Measurements from ENCODE around the gene CACNA1D.

DNA sequence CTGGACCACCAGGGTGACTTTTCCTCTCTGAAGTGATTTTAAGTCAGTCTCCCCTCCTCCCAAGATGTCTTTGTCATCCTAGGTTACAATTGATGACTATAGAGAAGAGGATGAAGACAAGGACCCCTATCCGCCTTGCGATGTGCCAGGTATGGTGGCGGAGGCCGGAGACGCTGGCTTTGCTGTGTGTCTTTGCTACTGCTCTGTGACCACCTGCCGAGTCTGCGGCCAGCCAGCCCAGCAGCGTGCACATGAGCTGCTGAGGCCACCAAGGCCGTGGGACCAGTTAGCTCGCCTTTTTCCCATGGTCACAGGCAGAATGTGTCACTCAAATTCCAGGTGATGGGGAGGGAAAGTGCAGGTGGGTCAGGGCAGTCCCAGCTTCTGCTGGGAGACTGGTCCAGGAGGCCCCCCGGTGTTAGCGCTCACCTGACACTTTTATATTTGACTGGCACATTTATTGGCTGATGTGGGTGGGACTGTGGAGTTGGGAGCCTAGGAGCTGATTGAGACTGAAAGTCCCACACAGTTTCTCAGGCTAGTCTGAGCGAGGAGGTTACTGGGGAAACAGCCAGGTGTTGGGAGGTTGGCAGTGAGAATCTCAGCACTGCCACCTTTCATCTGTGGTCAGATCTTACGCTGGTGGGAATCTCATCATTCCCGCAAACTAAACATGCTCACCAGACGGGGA is 237.7 kb downstream of the CACNA1D start:
- TF ChIP-seq POLR2AphosphoS5 (IDR thresholded peaks at IDR 0.05; ENCODE audit: low read depth, low read length) = no peak
- TF ChIP-seq, protein P1, sequence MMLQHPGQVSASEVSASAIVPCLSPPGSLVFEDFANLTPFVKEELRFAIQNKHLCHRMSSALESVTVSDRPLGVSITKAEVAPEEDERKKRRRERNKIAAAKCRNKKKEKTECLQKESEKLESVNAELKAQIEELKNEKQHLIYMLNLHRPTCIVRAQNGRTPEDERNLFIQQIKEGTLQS (IDR thresholded peaks at IDR 0.05) = no peak
- TF ChIP-seq CEBPB (IDR thresholded peaks at IDR 0.05; ENCODE audit: low read depth) = no peak
- TF ChIP-seq, protein P2, sequence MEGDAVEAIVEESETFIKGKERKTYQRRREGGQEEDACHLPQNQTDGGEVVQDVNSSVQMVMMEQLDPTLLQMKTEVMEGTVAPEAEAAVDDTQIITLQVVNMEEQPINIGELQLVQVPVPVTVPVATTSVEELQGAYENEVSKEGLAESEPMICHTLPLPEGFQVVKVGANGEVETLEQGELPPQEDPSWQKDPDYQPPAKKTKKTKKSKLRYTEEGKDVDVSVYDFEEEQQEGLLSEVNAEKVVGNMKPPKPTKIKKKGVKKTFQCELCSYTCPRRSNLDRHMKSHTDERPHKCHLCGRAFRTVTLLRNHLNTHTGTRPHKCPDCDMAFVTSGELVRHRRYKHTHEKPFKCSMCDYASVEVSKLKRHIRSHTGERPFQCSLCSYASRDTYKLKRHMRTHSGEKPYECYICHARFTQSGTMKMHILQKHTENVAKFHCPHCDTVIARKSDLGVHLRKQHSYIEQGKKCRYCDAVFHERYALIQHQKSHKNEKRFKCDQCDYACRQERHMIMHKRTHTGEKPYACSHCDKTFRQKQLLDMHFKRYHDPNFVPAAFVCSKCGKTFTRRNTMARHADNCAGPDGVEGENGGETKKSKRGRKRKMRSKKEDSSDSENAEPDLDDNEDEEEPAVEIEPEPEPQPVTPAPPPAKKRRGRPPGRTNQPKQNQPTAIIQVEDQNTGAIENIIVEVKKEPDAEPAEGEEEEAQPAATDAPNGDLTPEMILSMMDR (IDR thresholded peaks at IDR 0.05 in 2 of 3, conservative IDR thresholded peaks at IDR 0.05 in 1 of 3; ENCODE audit: borderline replicate concordance in 1 of 3, insufficient read depth in 1 of 3, low read depth in 2 of 3, low read length in 2 of 3) = no peak
- no peak for TF ChIP-seq EZH2 (IDR thresholded peaks at IDR 0.05)
- TF ChIP-seq CBX3 (IDR thresholded peaks at IDR 0.05; ENCODE audit: low read depth) = no peak
- TF ChIP-seq, protein P3, sequence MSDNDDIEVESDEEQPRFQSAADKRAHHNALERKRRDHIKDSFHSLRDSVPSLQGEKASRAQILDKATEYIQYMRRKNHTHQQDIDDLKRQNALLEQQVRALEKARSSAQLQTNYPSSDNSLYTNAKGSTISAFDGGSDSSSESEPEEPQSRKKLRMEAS (IDR thresholded peaks at IDR 0.05) = no peak
- TF ChIP-seq EZH2phosphoT487 (IDR thresholded peaks at IDR 0.05; ENCODE audit: borderline replicate concordance) = no peak
- TF ChIP-seq, protein P4, sequence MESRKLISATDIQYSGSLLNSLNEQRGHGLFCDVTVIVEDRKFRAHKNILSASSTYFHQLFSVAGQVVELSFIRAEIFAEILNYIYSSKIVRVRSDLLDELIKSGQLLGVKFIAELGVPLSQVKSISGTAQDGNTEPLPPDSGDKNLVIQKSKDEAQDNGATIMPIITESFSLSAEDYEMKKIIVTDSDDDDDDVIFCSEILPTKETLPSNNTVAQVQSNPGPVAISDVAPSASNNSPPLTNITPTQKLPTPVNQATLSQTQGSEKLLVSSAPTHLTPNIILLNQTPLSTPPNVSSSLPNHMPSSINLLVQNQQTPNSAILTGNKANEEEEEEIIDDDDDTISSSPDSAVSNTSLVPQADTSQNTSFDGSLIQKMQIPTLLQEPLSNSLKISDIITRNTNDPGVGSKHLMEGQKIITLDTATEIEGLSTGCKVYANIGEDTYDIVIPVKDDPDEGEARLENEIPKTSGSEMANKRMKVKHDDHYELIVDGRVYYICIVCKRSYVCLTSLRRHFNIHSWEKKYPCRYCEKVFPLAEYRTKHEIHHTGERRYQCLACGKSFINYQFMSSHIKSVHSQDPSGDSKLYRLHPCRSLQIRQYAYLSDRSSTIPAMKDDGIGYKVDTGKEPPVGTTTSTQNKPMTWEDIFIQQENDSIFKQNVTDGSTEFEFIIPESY (IDR thresholded peaks at IDR 0.05; ENCODE audit: extremely low read depth, insufficient replicate concordance, low read length) = no peak
- no peak for TF ChIP-seq ZFX (IDR thresholded peaks at IDR 0.05)
- TF ChIP-seq TCF7L2 (IDR thresholded peaks at IDR 0.05; ENCODE audit: borderline replicate concordance, extremely low read depth, insufficient read depth, insufficient read length) = no peak
- no peak for TF ChIP-seq RAD21 (IDR thresholded peaks at IDR 0.05; ENCODE audit: low read depth)
- no peak for TF ChIP-seq POLR2A (IDR thresholded peaks at IDR 0.05; ENCODE audit: borderline replicate concordance, extremely low read depth, insufficient read depth, insufficient read length)
- no peak for TF ChIP-seq JUND (IDR thresholded peaks at IDR 0.05)

Data from HCT116 (cell line).